H9 (cell line): ENCODE results near the gene SERPINB10. TPM values are rescaled to one million over a fixed set of nuclear protein-coding genes. Genes with fewer than 3 reads are reported as not detected.

Source experiments
- DNase-seq: peaks from one replicate; pipeline ENCODE4 v3.0.0-alpha.2; 2017
- H2AFZ ChIP-seq: one replicate; pipeline ENCODE4 v1.6.1; 2013; ENCODE audit warnings: mild to moderate bottlenecking, low read length, control low read depth, moderate library complexity
- H2AK5ac ChIP-seq: 2 replicates; pipeline ENCODE4 v1.6.1; 2013; ENCODE audit warnings: low read length, control low read depth, mixed read lengths; ENCODE audit not compliant: insufficient read length
- H2BK120ac ChIP-seq: one replicate; pipeline ENCODE4 v1.6.1; 2013; ENCODE audit warnings: low read depth, mild to moderate bottlenecking, low read length, control low read depth, inconsistent platforms; ENCODE audit not compliant: poor library complexity, severe bottlenecking
- H2BK12ac ChIP-seq: 2 replicates; pipeline ENCODE4 v1.6.1; 2013; ENCODE audit warnings: low read length, control low read depth, mixed read lengths, low read depth; ENCODE audit not compliant: insufficient read length
- H2BK15ac ChIP-seq: 2 replicates; pipeline ENCODE4 v1.6.1; 2013; ENCODE audit warnings: low read depth, low read length, control low read depth
- H2BK20ac ChIP-seq: one replicate; pipeline ENCODE4 v1.6.1; 2013; ENCODE audit warnings: low read depth, mild to moderate bottlenecking, low read length, control low read depth, inconsistent platforms; ENCODE audit not compliant: poor library complexity, severe bottlenecking
- H2BK5ac ChIP-seq: 2 replicates; pipeline ENCODE4 v1.6.1; 2013; ENCODE audit warnings: low read length, control low read depth, mixed read lengths; ENCODE audit not compliant: insufficient read length
- H3K14ac ChIP-seq: 2 replicates; pipeline ENCODE4 v1.6.1; 2013; ENCODE audit warnings: low read length, control low read depth; ENCODE audit not compliant: insufficient read depth
- H3K18ac ChIP-seq: 2 replicates; pipeline ENCODE4 v1.6.1; 2013; ENCODE audit warnings: low read depth, mild to moderate bottlenecking, mixed read lengths, low read length, control low read depth; ENCODE audit not compliant: insufficient read length
- H3K23ac ChIP-seq: 2 replicates; pipeline ENCODE4 v1.6.1; 2013; ENCODE audit warnings: low read length, control low read depth, mixed read lengths, low read depth; ENCODE audit not compliant: insufficient read length
- H3K23me2 ChIP-seq: 2 replicates; pipeline ENCODE4 v1.6.1; 2013; ENCODE audit warnings: low read depth, mild to moderate bottlenecking, mixed read lengths, low read length, control low read depth; ENCODE audit not compliant: insufficient read length, poor library complexity, severe bottlenecking
- H3K27ac ChIP-seq: 2 replicates; pipeline ENCODE4 v1.5.1; 2013; ENCODE audit warnings: low read length, control low read depth, mixed read lengths, low read depth; ENCODE audit not compliant: insufficient read length
- H3K27me3 ChIP-seq: 2 replicates; pipeline ENCODE4 v1.6.1; 2013; ENCODE audit warnings: low read length, control low read depth, inconsistent platforms; ENCODE audit not compliant: insufficient read depth
- H3K4ac ChIP-seq: 2 replicates; pipeline ENCODE4 v1.6.1; 2013; ENCODE audit warnings: low read depth, mild to moderate bottlenecking, control low read depth, inconsistent platforms, low read length, moderate library complexity
- H3K4me1 ChIP-seq: 2 replicates; pipeline ENCODE4 v1.6.1; 2013; ENCODE audit warnings: low read length, control low read depth, inconsistent platforms; ENCODE audit not compliant: insufficient read depth
- H3K4me2 ChIP-seq: 2 replicates; pipeline ENCODE4 v1.6.1; 2013; ENCODE audit warnings: low read length, control low read depth, mixed read lengths; ENCODE audit not compliant: insufficient read length, insufficient read depth
- H3K56ac ChIP-seq: 2 replicates; pipeline ENCODE4 v1.6.1; 2013; ENCODE audit warnings: low read depth, mild to moderate bottlenecking, mixed read lengths, low read length, control low read depth; ENCODE audit not compliant: insufficient read length
- H3K79me1 ChIP-seq: 2 replicates; pipeline ENCODE4 v1.6.1; 2013; ENCODE audit warnings: low read depth, mild to moderate bottlenecking, moderate library complexity, low read length, control low read depth, inconsistent platforms; ENCODE audit not compliant: insufficient read depth, poor library complexity, severe bottlenecking
- H3K79me2 ChIP-seq: 2 replicates; pipeline ENCODE4 v1.6.1; 2013; ENCODE audit warnings: low read length, control low read depth, inconsistent platforms; ENCODE audit not compliant: insufficient read depth
- H3K9ac ChIP-seq: 2 replicates; pipeline ENCODE4 v1.6.1; 2013; ENCODE audit warnings: low read length, control low read depth, mixed read lengths; ENCODE audit not compliant: insufficient read length; ENCODE audit errors: extremely low read depth
- H3K9me3 ChIP-seq: one replicate; pipeline ENCODE4 v1.6.1; 2013; ENCODE audit warnings: low read depth, low read length, inconsistent platforms; ENCODE audit not compliant: control insufficient read depth
- H3T11ph ChIP-seq: one replicate; pipeline ENCODE4 v1.6.1; 2013; ENCODE audit warnings: mild to moderate bottlenecking, low read length, control low read depth, inconsistent platforms
- H4K20me1 ChIP-seq: one replicate; pipeline ENCODE4 v1.6.1; 2013; ENCODE audit not compliant: control insufficient read depth, insufficient read length, insufficient read depth
- H4K5ac ChIP-seq: 2 replicates; pipeline ENCODE4 v1.6.1; 2013; ENCODE audit warnings: low read depth, mild to moderate bottlenecking, mixed read lengths, low read length, control low read depth; ENCODE audit not compliant: insufficient read length
- H4K8ac ChIP-seq: replicated peaks from 2 replicates; pipeline ENCODE4 v1.6.1; 2013; ENCODE audit warnings: low read length, control low read depth, mixed read lengths, low read depth; ENCODE audit not compliant: insufficient read length
- H4K91ac ChIP-seq: 2 replicates; pipeline ENCODE4 v1.6.1; 2013; ENCODE audit warnings: low read depth, mild to moderate bottlenecking, moderate library complexity, mixed read lengths, low read length, control low read depth; ENCODE audit not compliant: insufficient read length
- H3K27ac Mint-ChIP-seq, 3 experiments: 2 replicates in 2 of 3; 3 replicates in 1 of 3; pipeline ENCODE4 v1.8.0; 2020 to 2021; ENCODE audit warnings: mixed read lengths in 3 of 3, mild to moderate bottlenecking in 1 of 3, moderate library complexity in 1 of 3
- H3K27me3 Mint-ChIP-seq: 2 replicates; pipeline ENCODE4 v1.8.0; 2021; ENCODE audit warnings: low read depth, mild to moderate bottlenecking, moderate library complexity, mixed read lengths
- H3K36me3 Mint-ChIP-seq, 3 experiments: 2 replicates in 2 of 3; 3 replicates in 1 of 3; pipeline ENCODE4 v1.8.0; 2020 to 2021; ENCODE audit warnings: low read depth in 3 of 3, mixed read lengths in 3 of 3; ENCODE audit not compliant: insufficient read depth in 1 of 3
- H3K4me1 Mint-ChIP-seq, 2 experiments: 2 replicates each; pipeline ENCODE4 v1.8.0; 2020; ENCODE audit warnings: mixed read lengths in 2 of 2
- H3K4me3 Mint-ChIP-seq, 2 experiments: 2 replicates in 1 of 2; 3 replicates in 1 of 2; pipeline ENCODE4 v1.8.0; 2020 to 2021; ENCODE audit warnings: mild to moderate bottlenecking in 2 of 2, mixed read lengths in 2 of 2, moderate library complexity in 1 of 2
- H3K9me3 Mint-ChIP-seq, 2 experiments: 2 replicates in 1 of 2; 3 replicates in 1 of 2; pipeline ENCODE4 v1.8.0; 2020; ENCODE audit warnings: mild to moderate bottlenecking in 2 of 2, mixed read lengths in 2 of 2, moderate library complexity in 1 of 2
- total RNA-seq: library from RNA; stranded (reverse); gene quantifications from 2 replicates; pipeline ENCODE4 v1.2.1, GENCODE V29; 2021
- TF ChIP-seq, protein P1 (sequence below): fragments of 200-600 bp; sonication (generic); conservative IDR thresholded peaks from 3 replicates; pipeline ENCODE4 v1.8.0; 2021; ENCODE audit warnings: antibody characterized with exemption, mild to moderate bottlenecking

Gene SERPINB10
- total RNA-seq, 1 experiment from 2014 or later = not detected

- no peaks in the 10 kb centered on the region for H3K23me2 ChIP-seq
- no peak overlapping the region for H2BK15ac ChIP-seq
- no peak overlapping the region for H3K4ac ChIP-seq
- Mint-ChIP-seq H3K36me3 (no peaks in the 10 kb centered on the region; a peak in 1 of 7 replicates), H3K4me1 (no peaks in the 10 kb centered on the region), H3K27me3 (peaks cover 1% of the 10 kb centered on the region; the same call in 1 of the 2 replicates), H3K9me3 (peaks cover 0 to 3% of the 10 kb centered on the region in 2 experiments; a peak in 1 of 5 replicates), H3K4me3 (no peak overlapping the region), H3K27ac (no peak overlapping the region)
- no peak overlapping the region for H2AK5ac ChIP-seq
- H2BK12ac ChIP-seq = no peak overlapping the region
- H3K79me2 ChIP-seq = no peaks in the 10 kb centered on the region
- no peaks in the 10 kb centered on the region for H3K79me1 ChIP-seq
- no peak overlapping the region for H3K18ac ChIP-seq
- H4K20me1 ChIP-seq = no peaks in the 10 kb centered on the region
- H4K91ac ChIP-seq = no peak overlapping the region
- DNase-seq = no peak
- no peak overlapping the region for H4K5ac ChIP-seq
- no peak overlapping the region for H3K4me2 ChIP-seq
- no peak overlapping the region for H3K56ac ChIP-seq
- no peak overlapping the region for H2BK5ac ChIP-seq
- H3K14ac ChIP-seq = no peak overlapping the region
- H3K4me1 ChIP-seq = no peaks in the 10 kb centered on the region
- H3K27me3 ChIP-seq = no peaks in the 10 kb centered on the region
- no peak overlapping the region for H3K9ac ChIP-seq
- no peak overlapping the region for H2AFZ ChIP-seq
- TF ChIP-seq, protein P1, sequence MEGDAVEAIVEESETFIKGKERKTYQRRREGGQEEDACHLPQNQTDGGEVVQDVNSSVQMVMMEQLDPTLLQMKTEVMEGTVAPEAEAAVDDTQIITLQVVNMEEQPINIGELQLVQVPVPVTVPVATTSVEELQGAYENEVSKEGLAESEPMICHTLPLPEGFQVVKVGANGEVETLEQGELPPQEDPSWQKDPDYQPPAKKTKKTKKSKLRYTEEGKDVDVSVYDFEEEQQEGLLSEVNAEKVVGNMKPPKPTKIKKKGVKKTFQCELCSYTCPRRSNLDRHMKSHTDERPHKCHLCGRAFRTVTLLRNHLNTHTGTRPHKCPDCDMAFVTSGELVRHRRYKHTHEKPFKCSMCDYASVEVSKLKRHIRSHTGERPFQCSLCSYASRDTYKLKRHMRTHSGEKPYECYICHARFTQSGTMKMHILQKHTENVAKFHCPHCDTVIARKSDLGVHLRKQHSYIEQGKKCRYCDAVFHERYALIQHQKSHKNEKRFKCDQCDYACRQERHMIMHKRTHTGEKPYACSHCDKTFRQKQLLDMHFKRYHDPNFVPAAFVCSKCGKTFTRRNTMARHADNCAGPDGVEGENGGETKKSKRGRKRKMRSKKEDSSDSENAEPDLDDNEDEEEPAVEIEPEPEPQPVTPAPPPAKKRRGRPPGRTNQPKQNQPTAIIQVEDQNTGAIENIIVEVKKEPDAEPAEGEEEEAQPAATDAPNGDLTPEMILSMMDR = no peak
- no peak overlapping the region for H2BK120ac ChIP-seq
- no peaks in the 10 kb centered on the region for H3K9me3 ChIP-seq
- no peak overlapping the region for H3K27ac ChIP-seq
- no peak overlapping the region for H4K8ac ChIP-seq
- H2BK20ac ChIP-seq = no peak overlapping the region
- no peak overlapping the region for H3K23ac ChIP-seq
- no peak overlapping the region for H3T11ph ChIP-seq
Observed at GRCh38 chr18:63899206-63899605, 8.6 kb upstream of the SERPINB10 start.
